ENCODE measurements around the gene KCNMA1.

DNA sequence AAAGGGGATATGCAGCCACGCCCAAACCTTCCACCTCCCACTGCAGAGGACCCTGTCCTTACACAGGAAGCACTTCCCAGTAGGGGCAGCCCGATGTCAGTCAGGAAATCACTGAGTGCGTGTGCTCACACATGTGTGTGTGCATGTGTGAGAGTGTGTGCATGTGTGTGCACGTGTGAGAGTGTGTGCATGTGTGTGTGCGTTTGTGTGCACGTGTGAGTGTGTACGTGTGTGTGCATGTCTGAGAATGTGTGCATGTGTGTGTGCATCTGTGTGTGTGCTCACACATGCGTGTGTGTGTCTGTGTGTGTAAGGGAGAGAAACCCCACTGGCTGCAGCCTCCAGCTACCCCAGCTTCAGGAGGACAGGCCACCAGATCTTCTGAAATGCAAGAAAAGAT, 229.3 kb downstream of the KCNMA1 start:
- TF ChIP-seq ZNF274 (IDR thresholded peaks at IDR 0.05; ENCODE audit: low read depth, low read length) (no peak), YY1 (IDR thresholded peaks at IDR 0.05; ENCODE audit: insufficient read depth, insufficient read length) (no peak), SUZ12 (IDR thresholded peaks at IDR 0.05; ENCODE audit: extremely low read depth, insufficient read depth, insufficient read length) (no peak)

Data from NT2/D1 (cell line).